ENCODE results near the gene CAMK2N2. TPM values are rescaled to one million over a fixed set of nuclear protein-coding genes. Genes with fewer than 3 reads are reported as not detected.

Gene CAMK2N2
- total RNA-seq, 2 experiments from 2014 or later: not detected

DNA sequence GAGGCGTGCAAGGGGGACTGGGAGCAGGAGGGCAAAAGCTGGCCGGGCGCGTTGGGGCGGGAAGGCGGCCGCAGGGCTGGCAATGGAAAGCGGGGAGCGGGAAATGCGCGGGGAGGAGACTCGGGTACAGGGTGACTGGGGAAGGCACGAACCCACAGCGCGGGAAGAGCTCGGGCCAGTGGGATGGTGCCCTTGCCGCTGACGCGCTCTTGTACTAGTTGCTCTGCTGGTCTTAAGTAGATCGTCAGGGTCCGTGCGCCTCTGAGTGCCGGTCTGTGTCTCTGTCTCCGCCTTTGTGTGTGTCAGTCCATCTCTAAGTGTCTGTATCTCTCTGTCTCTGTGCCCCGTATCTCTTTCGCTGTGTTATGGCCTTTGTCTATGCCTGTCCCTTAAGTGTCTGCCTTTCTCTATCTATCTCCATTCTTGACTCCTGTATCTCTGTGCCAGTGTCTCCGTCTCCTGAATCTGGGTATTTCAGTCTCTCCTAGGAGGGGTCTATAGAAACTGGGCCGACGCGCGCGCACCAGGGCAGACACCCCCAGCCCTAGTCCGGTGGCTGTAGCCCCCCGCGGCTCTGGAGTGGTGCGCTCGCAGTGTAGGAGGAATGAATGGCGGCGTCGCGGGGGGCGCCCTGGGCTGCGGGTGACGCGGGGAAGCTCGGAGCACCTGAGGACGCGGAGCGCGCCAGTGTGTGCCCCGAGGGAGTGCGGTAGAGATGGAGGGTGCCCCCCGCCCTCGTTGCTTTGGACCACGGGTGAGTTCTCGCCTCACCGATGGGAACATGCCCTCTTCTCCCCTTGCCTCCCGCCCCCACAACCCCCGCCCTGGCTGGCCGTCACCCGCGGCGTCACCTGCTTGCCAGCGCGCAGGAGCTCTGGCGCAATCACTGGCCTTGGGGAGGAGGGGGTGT, 756 bp upstream of the CAMK2N2 start:
- H3K9me3 Mint-ChIP-seq: peaks cover under 1% of the 10 kb centered on the region
- H3K4me3 Mint-ChIP-seq: peak overlapping the region; percentile 75
- no peak overlapping the region for H3K27ac Mint-ChIP-seq
- peak; percentile 50 for DNase-seq
- peaks cover 18% of the 10 kb centered on the region for H3K4me1 Mint-ChIP-seq (ENCODE audit: low read depth)
- intact Hi-C loops (cut with micrococcal nuclease): loop anchor here (1.0 to 5.0 kb wide), 2 partner anchors 12 to 35 kb away; partner anchors contain the start of gene VWA5B2
- peaks cover 11% of the 10 kb centered on the region for H3K36me3 Mint-ChIP-seq (ENCODE audit: low read depth)
- CTCF ChIA-PET: no interaction called here
- H3K27me3 Mint-ChIP-seq (ENCODE audit: low read depth): peaks cover 33% of the 10 kb centered on the region

DNA sequence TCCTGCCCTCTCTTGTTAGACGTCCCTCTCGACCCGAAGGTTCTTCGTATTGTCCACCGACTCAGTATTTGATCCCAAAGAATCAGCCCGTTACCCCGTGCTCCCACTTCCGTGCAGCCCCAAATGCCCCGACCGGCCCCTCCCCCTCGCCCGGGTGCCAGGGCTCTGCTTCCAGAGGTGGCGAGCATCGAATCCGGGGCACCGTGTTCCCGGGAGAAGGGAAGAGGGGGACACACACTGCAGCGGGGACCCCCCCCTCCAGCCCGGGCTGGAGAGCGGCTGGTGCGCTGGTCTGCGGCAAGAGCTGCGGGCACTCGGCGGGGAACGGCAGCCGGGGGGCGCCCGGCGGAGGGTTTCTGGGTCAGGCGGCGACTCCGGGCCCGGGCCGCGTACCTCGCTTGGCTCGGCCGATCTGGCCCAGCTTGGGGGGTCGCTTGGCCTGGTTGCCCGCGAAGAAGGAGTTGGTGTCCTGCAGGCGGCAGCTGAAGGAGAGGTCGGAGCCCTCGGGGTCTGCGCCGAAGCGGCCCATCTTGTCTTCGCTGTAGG, 556 bp downstream of the CAMK2N2 start:
- Mint-ChIP-seq H3K4me3 (peak overlapping the region; percentile 59), H3K27ac (no peak overlapping the region), H3K27me3 (ENCODE audit: low read depth) (peaks cover 33% of the 10 kb centered on the region), H3K4me1 (ENCODE audit: low read depth) (peaks cover 20% of the 10 kb centered on the region), H3K9me3 (no peaks in the 10 kb centered on the region), H3K36me3 (ENCODE audit: low read depth) (peaks cover 11% of the 10 kb centered on the region)
- intact Hi-C loops (cut with micrococcal nuclease): loop anchor here (1.0 to 5.0 kb wide), 2 partner anchors 10 to 33 kb away; partner anchors contain the start of gene VWA5B2
- CTCF ChIA-PET: interaction anchor here (1.4 to 2.0 kb wide), 2 partner anchors 11 to 14 kb away, joined by 4 to 5 read pairs; partner anchors contain the start of gene EEF1AKMT4
- DNase-seq: no peak

DNA sequence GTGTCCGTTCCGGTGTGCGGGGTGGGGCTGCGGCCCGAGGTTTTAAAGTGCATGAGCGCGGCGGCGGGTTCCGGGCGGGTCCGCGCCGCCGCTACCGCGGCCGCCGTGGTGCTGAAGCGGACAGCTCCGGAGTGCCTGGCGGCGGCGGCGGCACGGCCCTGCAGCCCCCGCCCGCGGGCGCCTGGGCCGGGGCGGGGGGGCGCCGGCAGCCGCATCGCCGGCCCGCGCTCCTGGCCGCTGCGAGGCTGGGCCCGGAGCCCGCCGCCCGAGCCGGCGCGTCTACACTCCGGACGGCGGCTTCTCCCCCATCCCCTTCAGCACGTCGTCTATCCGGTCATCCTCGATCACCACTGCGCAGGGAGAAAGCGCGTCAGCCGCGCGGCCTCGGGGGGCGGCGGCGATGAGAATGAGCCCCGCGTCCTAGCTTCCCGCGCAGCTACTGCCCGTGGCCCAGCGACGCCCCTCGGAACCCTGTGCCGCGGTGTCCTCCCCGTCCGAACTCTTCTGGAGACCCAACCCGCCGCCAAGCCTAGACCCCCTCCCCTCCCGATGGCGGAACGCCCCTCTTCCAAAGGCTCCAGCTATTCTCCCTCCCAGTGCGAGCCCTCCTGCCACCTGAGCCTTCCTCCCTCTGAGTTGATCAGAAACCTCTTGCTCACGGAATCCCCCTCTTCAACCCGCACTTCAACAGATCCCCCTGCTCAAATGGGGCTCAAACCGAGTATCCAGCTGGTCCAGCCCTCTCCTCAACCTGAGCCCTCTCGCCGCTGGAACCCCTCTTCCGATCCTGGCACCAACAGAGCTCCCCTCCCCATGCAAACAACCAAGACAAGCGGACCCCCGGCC, 1.3 kb downstream of the CAMK2N2 start:
- peaks cover 30% of the 10 kb centered on the region for H3K27me3 Mint-ChIP-seq (ENCODE audit: low read depth)
- H3K4me1 Mint-ChIP-seq (ENCODE audit: low read depth): peaks cover 25% of the 10 kb centered on the region
- H3K36me3 Mint-ChIP-seq (ENCODE audit: low read depth): peaks cover 14% of the 10 kb centered on the region
- CTCF ChIA-PET: interaction anchor here (1.4 to 2.0 kb wide), 2 partner anchors 10 to 13 kb away, joined by 4 to 5 read pairs; partner anchors contain the start of gene EEF1AKMT4
- H3K9me3 Mint-ChIP-seq: no peaks in the 10 kb centered on the region
- intact Hi-C loops (cut with micrococcal nuclease): loop anchor here (5.0 to 10.0 kb wide), 2 partner anchors 33 to 795 kb away; partner anchors contain the start of gene VWA5B2
- DNase-seq: peak; percentile 25
- H3K27ac Mint-ChIP-seq: no peak overlapping the region
- peak overlapping the region; percentile 59 for H3K4me3 Mint-ChIP-seq

DNA sequence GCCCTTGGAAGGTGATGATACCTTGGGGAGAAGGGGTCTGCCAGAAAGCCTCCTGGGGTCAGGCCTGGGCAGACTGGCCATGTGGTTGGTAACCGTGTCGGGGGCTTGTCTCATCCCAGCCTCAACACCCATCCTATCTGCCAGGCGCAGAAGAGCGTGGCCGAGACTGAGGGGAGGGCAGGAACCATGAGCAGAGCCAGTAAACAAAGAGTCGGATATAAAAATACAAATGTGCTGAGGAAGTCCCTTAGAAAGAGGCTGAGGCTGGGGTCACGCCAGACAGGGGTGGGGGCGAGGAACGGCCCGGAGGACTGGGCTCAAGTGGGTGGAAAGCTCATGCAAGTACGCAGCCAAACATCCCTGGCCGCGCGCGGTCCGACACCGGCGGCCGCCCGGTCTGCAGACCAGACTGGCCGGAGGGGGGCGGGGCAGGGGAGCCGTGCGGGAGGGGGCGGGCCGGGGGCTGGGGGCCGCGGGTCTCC, 1.9 kb downstream of the CAMK2N2 start:
- CTCF ChIA-PET: interaction anchor here (1.4 to 2.0 kb wide), 2 partner anchors 10 to 12 kb away, joined by 4 to 5 read pairs; partner anchors contain the start of gene EEF1AKMT4
- no peak for DNase-seq
- Mint-ChIP-seq H3K4me1 (ENCODE audit: low read depth) (peaks cover 25% of the 10 kb centered on the region), H3K36me3 (ENCODE audit: low read depth) (peaks cover 14% of the 10 kb centered on the region), H3K9me3 (no peaks in the 10 kb centered on the region), H3K27ac (no peak overlapping the region), H3K4me3 (peak overlapping the region; percentile 40), H3K27me3 (ENCODE audit: low read depth) (peaks cover 24% of the 10 kb centered on the region)
- intact Hi-C loops (cut with micrococcal nuclease): loop anchor here (10.0 kb wide), 1 partner anchor 795 kb away; no protein-coding TSS in a partner anchor

DNA sequence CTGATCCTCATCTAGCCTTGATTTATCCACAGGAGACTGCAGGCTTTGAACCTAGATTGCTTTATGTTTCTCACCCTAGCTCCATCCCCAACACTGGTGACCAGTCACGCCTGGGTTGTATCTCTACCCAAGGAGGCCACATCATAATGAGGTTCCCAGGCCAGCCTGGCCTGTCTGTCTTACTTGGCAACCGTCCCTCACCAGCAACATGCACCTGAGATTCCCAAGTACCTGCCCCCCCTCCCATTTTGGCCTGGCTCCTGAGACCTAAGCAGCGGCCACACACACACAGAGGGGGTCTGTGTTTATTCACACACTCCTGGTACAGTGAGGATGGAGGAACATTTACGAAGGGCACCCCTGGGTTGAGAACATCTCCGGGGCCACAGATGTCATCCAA, 2.4 kb downstream of the CAMK2N2 start:
- H3K4me3 Mint-ChIP-seq: no peak overlapping the region
- no peak overlapping the region for H3K27ac Mint-ChIP-seq
- H3K36me3 Mint-ChIP-seq (ENCODE audit: low read depth): peaks cover 14% of the 10 kb centered on the region
- peaks cover 24% of the 10 kb centered on the region for H3K27me3 Mint-ChIP-seq (ENCODE audit: low read depth)
- intact Hi-C loops (cut with micrococcal nuclease): loop anchor here (10.0 kb wide), 1 partner anchor 794 kb away; no protein-coding TSS in a partner anchor
- peaks cover 25% of the 10 kb centered on the region for H3K4me1 Mint-ChIP-seq (ENCODE audit: low read depth)
- CTCF ChIA-PET: interaction anchor here (1.3 to 1.4 kb wide), 2 partner anchors 9 to 31 kb away, joined by 4 read pairs; partner anchors contain the start of gene EEF1AKMT4
- DNase-seq: no peak
- H3K9me3 Mint-ChIP-seq: no peaks in the 10 kb centered on the region

DNA sequence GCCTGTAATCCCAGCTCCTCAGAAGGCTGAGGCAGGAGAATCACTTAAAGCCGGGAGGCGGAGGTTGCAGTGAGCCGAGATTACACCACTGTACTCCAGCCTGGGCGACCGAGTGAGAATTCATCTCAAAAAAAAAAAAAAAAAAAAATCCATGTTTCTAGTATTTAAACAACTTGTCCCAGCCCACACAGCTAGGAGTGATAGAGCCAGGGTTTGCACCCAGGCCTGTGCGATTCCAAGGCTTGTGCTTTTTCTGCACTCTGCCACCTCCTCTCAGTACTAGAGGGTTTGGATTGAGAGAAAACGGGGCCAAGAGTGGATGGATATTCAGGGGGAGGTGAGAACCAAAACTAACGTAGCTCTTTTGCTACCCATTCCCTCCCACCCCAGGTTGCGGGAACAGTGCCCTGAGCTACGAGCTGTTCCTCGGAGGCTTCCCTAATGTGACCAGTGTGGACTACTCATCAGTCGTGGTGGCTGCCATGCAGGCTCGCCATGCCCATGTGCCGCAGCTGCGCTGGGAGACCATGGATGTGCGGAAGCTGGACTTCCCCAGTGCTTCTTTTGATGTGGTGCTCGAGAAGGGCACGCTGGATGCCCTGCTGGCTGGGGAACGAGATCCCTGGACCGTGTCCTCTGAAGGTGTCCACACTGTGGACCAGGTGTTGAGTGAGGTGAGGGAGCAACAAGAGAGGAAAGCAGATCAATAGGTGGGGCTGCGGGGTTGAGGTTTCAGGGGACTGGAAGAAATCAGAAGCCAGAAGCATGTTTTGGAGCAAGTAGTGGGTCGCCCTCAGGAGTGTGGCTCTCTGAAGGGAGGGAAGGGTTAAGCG, 4.1 kb downstream of the CAMK2N2 start:
- Mint-ChIP-seq H3K27me3 (ENCODE audit: low read depth) (peaks cover 19% of the 10 kb centered on the region), H3K9me3 (no peaks in the 10 kb centered on the region), H3K4me3 (no peak overlapping the region), H3K27ac (no peak overlapping the region), H3K4me1 (ENCODE audit: low read depth) (peaks cover 21% of the 10 kb centered on the region), H3K36me3 (ENCODE audit: low read depth) (peaks cover 14% of the 10 kb centered on the region)
- CTCF ChIA-PET: interaction anchor here (0.7 to 1.4 kb wide), 4 partner anchors 8 to 372 kb away, joined by 3 to 5 read pairs (median 4); partner anchors contain the start of gene EEF1AKMT4
- DNase-seq: no peak
- intact Hi-C loops (cut with micrococcal nuclease): loop anchor here (10.0 kb wide), 1 partner anchor 792 kb away; no protein-coding TSS in a partner anchor

DNA sequence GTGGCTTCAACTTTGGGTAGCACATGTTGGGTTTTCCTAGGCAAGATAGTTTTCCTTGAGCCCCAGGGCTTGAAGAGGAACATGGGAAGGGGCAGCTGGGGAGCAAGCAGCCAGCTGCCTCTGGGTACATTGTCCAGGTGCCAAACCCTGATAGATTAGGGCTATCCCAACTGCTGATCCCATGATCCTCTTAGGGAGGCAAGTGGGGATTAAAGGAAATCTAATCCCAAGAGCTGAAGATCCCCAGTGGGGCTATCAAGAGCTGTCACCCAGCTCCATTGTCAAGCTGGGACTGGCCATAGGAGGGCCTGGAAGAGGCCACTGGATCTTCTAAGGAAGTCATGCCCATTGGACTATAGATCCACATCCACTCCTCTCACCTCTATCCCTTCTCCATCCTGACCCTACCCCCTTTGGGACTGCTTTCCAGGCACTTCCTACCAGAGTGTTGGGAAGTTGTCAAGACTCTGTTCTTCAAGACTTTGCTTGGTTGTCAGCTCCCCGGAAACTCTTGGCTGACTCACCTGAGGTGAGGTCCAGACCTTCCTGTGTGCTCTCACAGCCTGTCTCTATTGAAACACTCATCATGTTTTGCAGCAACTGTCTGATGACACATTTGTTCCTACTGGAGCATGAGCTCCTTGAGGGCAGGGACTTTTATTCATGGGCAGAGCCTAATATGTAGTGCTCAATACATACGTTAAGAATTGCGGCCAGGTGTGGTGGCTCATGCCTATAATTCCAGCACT, 5.9 kb downstream of the CAMK2N2 start:
- CTCF ChIA-PET: interaction anchor here (0.6 to 1.3 kb wide), 3 partner anchors 27 to 415 kb away, joined by 3 to 5 read pairs (median 4); no protein-coding TSS in a partner anchor
- no peak overlapping the region for H3K27ac Mint-ChIP-seq
- intact Hi-C loops (cut with micrococcal nuclease): loop anchor here (10.0 kb wide), 1 partner anchor 791 kb away; no protein-coding TSS in a partner anchor

DNA sequence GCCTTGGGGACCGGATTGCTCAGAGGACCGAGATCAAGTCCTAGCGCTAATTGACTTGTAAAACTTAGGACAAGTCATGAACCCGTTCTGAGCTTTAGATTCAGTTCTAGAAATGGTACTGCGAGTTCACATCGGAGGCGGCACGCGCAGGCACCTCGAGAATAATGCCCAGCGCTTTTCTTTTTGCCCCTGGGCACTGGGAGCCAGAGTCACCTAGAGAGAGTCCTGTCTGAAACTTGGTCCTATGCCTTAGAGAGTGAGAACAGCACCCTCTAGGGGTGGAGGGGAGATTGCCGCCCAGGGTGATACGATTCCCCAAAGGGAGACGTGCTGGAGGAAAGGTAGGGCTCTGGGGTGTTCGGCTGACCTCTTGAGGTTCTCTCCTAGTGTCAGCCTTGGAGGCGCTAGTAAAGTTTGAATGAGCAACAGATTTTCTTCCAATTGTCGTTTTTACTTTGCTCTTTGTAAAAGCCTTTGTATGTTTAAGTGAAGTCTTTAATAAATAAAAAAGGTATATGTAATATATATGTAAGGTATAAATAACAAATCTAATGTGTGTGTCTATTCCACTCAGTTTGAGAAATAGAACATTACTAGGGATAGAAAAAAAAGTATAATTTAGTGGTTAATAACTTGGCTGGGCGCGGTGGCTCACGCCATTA, 11.1 kb downstream of the CAMK2N2 start:
- Mint-ChIP-seq H3K9me3 (no peaks in the 10 kb centered on the region), H3K27ac (peak overlapping the region; percentile 63), H3K4me1 (ENCODE audit: low read depth) (peaks cover 8% of the 10 kb centered on the region), H3K36me3 (ENCODE audit: low read depth) (peaks cover 10% of the 10 kb centered on the region), H3K27me3 (ENCODE audit: low read depth) (no peaks in the 10 kb centered on the region), H3K4me3 (peak overlapping the region; percentile 91)
- intact Hi-C loops (cut with micrococcal nuclease): loop anchor here (1.0 to 10.0 kb wide), 6 partner anchors 11 to 785 kb away; partner anchors contain the start of gene CAMK2N2
- CTCF ChIA-PET: interaction anchor here (0.6 to 1.4 kb wide), 25 partner anchors 8 to 731 kb away, joined by 3 to 28 read pairs (median 4); partner anchors contain the start of genes CAMK2N2 and VWA5B2
- peak; percentile 95 for DNase-seq

More for the DNA sequence above, 5.9 kb downstream of the CAMK2N2 start:
- peaks cover 11% of the 10 kb centered on the region for H3K4me1 Mint-ChIP-seq (ENCODE audit: low read depth)
- H3K36me3 Mint-ChIP-seq (ENCODE audit: low read depth): peaks cover 14% of the 10 kb centered on the region
- DNase-seq: peak; percentile 37
- peaks cover 10% of the 10 kb centered on the region for H3K27me3 Mint-ChIP-seq (ENCODE audit: low read depth)
- H3K9me3 Mint-ChIP-seq: no peaks in the 10 kb centered on the region
- H3K4me3 Mint-ChIP-seq: no peak overlapping the region

DNA sequence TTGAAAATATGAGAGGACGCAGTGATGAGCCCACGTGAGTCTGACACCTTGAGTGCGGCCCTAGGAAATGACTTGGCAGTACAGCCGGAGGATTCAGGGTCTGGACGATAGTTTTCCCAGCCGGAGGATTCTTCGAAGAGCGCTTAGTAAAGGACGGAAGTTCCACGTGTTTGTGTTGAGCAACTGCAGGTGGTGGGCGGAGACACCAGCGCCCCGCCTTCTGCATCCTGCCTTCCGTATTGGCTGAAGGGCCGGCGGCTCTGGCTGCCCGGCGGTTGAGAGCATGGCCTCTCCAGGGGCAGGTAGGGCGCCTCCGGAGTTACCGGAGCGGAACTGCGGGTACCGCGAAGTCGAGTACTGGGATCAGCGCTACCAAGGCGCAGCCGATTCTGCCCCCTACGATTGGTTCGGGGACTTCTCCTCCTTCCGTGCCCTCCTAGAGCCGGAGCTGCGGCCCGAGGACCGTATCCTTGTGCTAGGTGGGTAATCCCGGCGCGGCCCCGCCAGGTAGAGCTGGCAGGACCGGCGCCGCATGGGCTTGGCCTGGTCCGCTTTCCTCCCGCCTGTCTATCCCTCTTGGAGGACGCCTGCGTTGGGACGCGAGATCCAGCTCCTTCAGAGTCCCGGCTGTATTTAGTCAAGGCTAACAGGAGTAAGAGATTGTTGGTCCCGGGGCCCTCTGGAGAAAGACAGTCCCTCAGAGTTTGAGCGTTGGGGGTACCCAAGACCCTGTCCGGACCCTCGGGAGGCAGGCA, 11.8 kb downstream of the CAMK2N2 start, which contains the start of gene EEF1AKMT4:
Gene EEF1AKMT4, plus strand, starts transcription at position 261 of the 755 bp plus-strand sequence. Its CDS starts 23 bp downstream, at position 284.
- H3K27ac Mint-ChIP-seq: peak within 1 kb of the TSS; percentile 95
- peaks cover 16% of the 10 kb centered on the region for H3K36me3 Mint-ChIP-seq (ENCODE audit: low read depth)
- peak; percentile 97 for DNase-seq
- H3K4me3 Mint-ChIP-seq: peak within 1 kb of the TSS; percentile 91
- intact Hi-C loops (cut with micrococcal nuclease): loop anchor here (1.0 to 10.0 kb wide), 18 partner anchors 12 to 785 kb away; partner anchors contain the start of genes ABCC5, ABCF3, AP2M1 and CAMK2N2
- CTCF ChIA-PET: interaction anchor here (0.6 to 1.4 kb wide), 25 partner anchors 9 to 730 kb away, joined by 3 to 28 read pairs (median 4); partner anchors contain the start of genes CAMK2N2 and VWA5B2
- peaks cover 9% of the 10 kb centered on the region for H3K4me1 Mint-ChIP-seq (ENCODE audit: low read depth)
- no peaks in the 10 kb centered on the region for H3K27me3 Mint-ChIP-seq (ENCODE audit: low read depth)
- H3K9me3 Mint-ChIP-seq: no peaks in the 10 kb centered on the region
